ENCODE measurements around the gene P2RX5. TPM values are rescaled to one million over a fixed set of nuclear protein-coding genes. Genes with fewer than 3 reads are reported as not detected.

P2RX5 gene
- total and polyA plus RNA-seq, 12 donors: 0.25 to 2.8 (median 0.99) TPM

DNA sequence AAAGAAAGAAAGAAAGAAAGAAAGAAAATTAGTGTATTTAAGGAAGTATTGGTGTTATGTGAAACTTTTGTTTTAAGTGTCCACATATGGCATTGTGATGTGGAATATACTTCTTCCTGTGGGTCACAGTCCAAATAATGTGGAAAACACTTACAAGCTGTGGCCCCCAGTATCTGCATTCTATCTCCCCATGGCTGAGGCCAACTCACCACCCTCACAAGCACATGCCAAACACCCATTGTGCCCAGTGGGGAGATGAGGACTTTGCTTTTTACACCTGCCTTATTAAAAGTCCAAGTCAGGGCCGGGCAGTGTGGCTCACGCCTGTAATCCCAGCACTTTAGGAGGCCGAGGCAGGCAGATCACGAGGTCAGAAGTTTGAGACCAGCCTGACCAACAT lies 4.0 kb upstream of the P2RX5 start:
- intact Hi-C loops (cut with DNase I): no loop called here
- H3K36me3 ChIP-seq (replicated peaks in 1 of 2): no peaks in the 10 kb centered on the region
- peaks cover under 1% of the 10 kb centered on the region for H3K27me3 ChIP-seq
- no peaks in the 10 kb centered on the region for H3K9me3 ChIP-seq (replicated peaks in 1 of 3)
- WGBS, 4 donors: 78 to 97% (median 88%) methylated on average over 4 of the region's 4 CpGs
- DNase-seq: no peak
- no peak overlapping the region for H3K4me3 ChIP-seq
- TF ChIP-seq, protein P1, sequence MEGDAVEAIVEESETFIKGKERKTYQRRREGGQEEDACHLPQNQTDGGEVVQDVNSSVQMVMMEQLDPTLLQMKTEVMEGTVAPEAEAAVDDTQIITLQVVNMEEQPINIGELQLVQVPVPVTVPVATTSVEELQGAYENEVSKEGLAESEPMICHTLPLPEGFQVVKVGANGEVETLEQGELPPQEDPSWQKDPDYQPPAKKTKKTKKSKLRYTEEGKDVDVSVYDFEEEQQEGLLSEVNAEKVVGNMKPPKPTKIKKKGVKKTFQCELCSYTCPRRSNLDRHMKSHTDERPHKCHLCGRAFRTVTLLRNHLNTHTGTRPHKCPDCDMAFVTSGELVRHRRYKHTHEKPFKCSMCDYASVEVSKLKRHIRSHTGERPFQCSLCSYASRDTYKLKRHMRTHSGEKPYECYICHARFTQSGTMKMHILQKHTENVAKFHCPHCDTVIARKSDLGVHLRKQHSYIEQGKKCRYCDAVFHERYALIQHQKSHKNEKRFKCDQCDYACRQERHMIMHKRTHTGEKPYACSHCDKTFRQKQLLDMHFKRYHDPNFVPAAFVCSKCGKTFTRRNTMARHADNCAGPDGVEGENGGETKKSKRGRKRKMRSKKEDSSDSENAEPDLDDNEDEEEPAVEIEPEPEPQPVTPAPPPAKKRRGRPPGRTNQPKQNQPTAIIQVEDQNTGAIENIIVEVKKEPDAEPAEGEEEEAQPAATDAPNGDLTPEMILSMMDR (IDR thresholded peaks at IDR 0.05): no peak
- peaks cover 6 to 12% of the 10 kb centered on the region in 2 donors for H3K4me1 ChIP-seq (replicated peaks in 1 of 2)
- no peak overlapping the region for H3K27ac ChIP-seq

DNA sequence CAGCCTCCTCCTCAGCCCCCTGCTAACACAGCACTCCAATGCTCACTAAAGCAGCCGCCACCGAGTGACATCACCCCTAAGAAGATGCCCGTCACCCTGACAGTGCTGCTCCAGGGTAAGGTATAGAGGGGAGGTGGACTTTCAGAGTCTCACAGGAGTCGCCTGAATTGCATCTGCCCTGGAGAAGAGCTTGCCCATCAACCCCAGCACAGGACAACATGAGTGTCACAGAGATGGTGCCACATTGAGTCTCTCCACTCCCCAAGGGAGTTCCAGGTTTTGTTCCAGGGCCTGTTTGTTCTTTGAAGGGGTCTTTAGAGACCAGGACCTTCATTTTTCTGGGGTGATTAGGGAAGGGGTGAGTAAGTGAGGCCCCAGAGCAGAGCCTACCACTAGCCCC lies 2.2 kb upstream of the P2RX5 start:
- H3K9me3 ChIP-seq (replicated peaks in 1 of 3): no peaks in the 10 kb centered on the region
- DNase-seq: no peak
- H3K4me3 ChIP-seq: no peak overlapping the region
- peaks cover 10% of the 10 kb centered on the region for H3K27me3 ChIP-seq
- intact Hi-C loops (cut with DNase I): no loop called here
- 79 to 100% (median 85%) methylated on average over 3 to 4 of the region's 4 CpGs for whole genome bisulfite sequencing, 4 donors
- H3K36me3 ChIP-seq (replicated peaks in 1 of 2): no peaks in the 10 kb centered on the region
- H3K4me1 ChIP-seq (replicated peaks in 1 of 2): peaks cover 6 to 13% of the 10 kb centered on the region in 2 donors
- TF ChIP-seq POLR2A (IDR thresholded peaks at IDR 0.05): no peak
- H3K27ac ChIP-seq: no peak overlapping the region

DNA sequence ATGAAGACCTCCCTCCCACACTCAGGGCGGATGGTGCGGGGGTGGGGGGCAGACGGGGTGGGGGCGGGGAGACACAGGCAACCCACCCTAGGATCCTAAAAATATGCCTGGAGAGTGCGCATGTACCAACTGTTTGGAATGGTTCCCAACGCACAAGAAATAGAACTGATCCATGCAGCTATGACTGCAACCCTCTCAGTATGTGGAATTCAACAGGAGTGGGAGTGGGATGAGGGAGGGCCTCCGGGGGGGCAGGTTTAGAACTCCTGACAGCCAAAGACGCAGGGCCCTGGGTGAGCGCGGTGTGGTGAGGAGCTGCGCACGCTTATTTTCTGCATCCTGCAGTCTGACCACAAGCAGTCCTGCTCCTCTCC lies 1.1 kb upstream of the P2RX5 start:
- Histone ChIP-seq H3K4me3 (no peak overlapping the region), H3K9me3 (replicated peaks in 1 of 3) (no peaks in the 10 kb centered on the region), H3K27me3 (peaks cover 12% of the 10 kb centered on the region), H3K36me3 (replicated peaks in 1 of 2) (no peaks in the 10 kb centered on the region), H3K27ac (no peak overlapping the region), H3K4me1 (replicated peaks in 1 of 2) (peaks cover 6 to 13% of the 10 kb centered on the region in 2 donors)
- no peak for TF ChIP-seq POLR2A (IDR thresholded peaks at IDR 0.05)
- TF ChIP-seq, protein P1 (IDR thresholded peaks at IDR 0.05): no peak
- WGBS, 4 donors: 52 to 76% (median 62%) methylated on average over 9 to 12 of the region's 12 CpGs
- intact Hi-C loops (cut with DNase I): no loop called here
- DNase-seq: no peak

DNA sequence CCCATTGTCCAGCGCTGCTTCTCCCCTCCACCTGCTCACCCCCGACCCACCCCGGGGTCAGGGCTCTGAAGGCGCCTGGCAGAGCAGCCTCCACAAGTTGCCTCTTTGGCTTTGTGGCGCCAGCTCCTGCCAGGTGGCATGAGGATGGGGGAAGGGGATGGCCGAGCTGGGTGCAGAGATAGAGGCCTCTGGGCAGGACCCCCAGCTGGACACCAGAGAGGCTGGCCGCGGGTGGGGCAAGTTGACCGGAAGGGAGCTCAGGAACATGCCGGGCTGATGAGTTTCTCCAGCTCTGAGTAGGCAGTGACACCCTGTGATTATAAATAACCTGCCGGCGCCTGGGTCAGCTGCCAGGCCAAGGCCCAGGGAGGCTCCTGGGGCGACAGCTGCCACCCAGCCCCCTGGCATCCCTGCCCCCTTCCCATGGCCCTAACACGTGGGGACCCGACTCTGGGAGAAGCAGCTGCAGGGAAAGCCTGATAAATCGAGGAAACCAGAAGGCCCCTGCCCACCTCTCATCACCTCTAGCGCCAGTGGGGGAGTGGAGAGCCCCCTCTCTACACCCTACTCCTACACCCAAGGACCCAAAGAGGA lies 729 bp downstream of the P2RX5 start:
- TF ChIP-seq, protein P1 (IDR thresholded peaks at IDR 0.05): no peak
- no peak for TF ChIP-seq POLR2A (IDR thresholded peaks at IDR 0.05)
- no peaks in the 10 kb centered on the region for H3K9me3 ChIP-seq (replicated peaks in 1 of 3)
- peak overlapping the region in 2 of 4 donors; percentile 16 to 65 for H3K4me3 ChIP-seq
- H3K36me3 ChIP-seq (replicated peaks in 1 of 2): no peaks in the 10 kb centered on the region
- peaks cover 21% of the 10 kb centered on the region for H3K27me3 ChIP-seq
- intact Hi-C loops (cut with DNase I): no loop called here
- H3K27ac ChIP-seq: no peak overlapping the region
- DNase-seq: no peak
- 20 to 47% (median 26%) methylated on average over 3 to 17 of the region's 17 CpGs for WGBS, 4 donors
- H3K4me1 ChIP-seq (replicated peaks in 1 of 2): peaks cover 6 to 13% of the 10 kb centered on the region in 2 donors

DNA sequence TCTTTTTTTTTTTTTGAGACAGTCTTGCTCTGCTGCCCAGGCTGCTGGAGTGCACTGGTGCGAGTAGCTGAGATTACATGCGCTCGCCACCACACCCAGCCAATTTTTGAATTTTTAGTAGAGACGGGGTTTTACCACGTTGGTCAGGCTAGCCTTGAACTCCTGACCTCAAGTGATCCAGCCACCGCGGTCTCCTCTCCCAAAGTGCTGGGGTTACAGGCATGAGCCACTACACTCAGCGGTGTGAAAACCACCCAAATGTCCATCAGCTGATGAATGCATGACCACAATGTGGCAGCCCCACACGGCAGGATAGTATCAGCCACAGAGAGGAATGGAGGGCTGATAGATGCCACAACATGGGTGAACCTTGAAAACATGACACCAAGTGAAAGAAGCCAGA lies 2.1 kb downstream of the P2RX5 start:
- H3K27me3 ChIP-seq: peaks cover 21% of the 10 kb centered on the region
- no peaks in the 10 kb centered on the region for H3K36me3 ChIP-seq (replicated peaks in 1 of 2)
- H3K27ac ChIP-seq: no peak overlapping the region
- TF ChIP-seq POLR2A (IDR thresholded peaks at IDR 0.05): no peak
- TF ChIP-seq, protein P1 (IDR thresholded peaks at IDR 0.05): no peak
- intact Hi-C loops (cut with DNase I): no loop called here
- H3K9me3 ChIP-seq (replicated peaks in 1 of 3): no peaks in the 10 kb centered on the region
- no peak overlapping the region for H3K4me3 ChIP-seq
- no peak for DNase-seq
- H3K4me1 ChIP-seq (replicated peaks in 1 of 2): peaks cover 6 to 13% of the 10 kb centered on the region in 2 donors
- 65 to 77% (median 74%) methylated on average over 9 of the region's 9 CpGs for WGBS, 4 donors

Measured in adrenal gland (tissue), 12 donors.